GM19023 (cell line): ENCODE measurements around the gene SPOP.

Experiments
- ATAC-seq: cut with Tn5 transposase; IDR thresholded peaks from one replicate; pipeline ENCODE4 v1.9.1; 2021; ENCODE audit warnings: mild to moderate bottlenecking, moderate library complexity; ENCODE audit not compliant: unreplicated experiment

Gene SPOP

DNA sequence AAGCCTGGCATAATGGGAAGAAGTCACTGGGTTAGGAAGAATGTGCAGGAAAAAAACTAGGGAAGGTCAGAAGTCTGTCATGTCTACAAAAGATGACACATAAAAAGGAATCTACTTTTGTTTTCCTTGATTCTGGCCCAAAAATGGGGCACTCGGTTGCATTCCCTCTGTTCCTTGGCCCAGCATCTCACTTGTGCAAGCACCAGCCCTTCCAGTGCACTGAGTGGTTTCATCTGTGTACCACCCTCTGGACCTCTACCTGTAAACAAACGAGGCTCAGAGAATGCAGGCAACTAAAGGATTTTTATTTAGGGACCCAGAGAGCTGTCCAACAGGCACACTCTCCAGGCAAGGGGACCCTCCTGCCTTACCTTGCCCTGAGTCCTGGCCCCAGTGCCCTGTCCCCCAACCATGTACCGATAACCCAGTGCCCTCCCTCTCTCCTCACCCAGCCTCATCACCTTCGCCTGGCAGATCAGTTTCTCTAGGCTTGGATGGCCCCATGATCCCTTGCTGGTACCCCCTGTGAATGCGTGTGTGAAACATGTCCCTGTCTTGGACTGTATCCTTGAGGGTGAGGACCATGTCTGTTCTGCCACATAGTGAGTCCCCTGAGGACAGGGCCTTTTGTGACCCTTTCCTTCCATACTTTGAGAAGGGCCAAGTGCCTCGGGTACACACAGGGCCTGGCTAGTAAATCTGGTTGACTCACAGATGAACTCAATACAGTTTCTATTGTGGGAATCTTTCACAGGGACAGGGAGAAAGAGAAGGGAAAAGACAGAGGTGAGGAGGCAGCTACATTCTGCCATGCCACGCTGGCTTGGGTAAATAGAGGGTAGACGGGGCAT is 88.9 kb downstream of the SPOP start:
- no peak for ATAC-seq

DNA sequence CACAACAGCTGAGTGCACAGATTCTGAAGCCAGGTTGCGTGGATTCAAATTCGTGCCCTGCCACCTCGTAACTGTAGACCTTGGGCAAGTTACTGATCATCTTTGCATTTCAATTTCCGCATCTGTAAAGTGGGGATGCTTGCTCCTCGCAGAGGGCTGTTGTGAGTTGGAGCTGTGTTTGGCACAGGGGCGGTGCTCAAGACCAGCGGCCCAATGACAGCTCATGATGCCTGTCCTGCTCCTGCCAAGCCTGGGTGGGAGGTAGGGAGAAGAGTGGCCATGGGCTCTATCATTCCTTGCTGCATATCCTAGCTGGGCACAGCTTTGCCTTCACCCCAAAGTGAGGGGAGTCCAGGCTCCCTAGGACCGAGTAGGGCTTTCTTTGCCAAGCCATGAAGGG is 89.6 kb downstream of the SPOP start:
- no peak for ATAC-seq

DNA sequence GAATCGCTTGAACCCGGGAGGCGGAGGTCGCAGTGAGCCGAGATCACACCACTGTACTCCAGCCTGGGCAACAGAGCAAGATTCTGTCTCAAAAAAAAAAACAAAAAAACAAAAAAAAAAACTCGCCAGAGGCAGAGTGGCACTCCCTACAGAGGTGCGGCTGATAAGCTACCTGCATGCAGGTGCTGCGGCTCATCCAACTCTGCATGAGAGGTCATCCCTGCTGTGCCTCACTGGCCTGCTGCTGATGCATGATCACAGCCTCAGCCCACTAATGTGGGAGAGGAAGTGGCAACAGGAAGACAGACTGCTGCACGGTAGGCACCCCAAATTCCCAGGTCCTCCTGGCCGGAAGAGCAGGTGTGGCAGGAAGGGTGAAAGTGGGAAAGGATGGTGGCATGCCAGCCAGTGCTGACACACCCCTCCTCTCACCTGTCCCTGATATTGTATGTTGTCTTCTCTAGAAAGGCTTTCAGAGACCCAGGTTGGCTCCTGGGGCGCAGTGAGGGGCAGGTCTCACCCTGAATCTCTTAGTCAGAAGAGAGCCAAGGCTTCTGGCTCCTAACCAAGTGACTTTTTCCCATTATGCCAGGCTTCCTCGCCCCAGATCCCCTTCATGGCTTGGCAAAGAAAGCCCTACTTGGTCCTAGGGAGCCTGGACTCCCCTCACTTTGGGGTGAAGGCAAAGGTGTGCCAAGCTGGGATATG is 90.4 kb downstream of the SPOP start:
- ATAC-seq: no peak

DNA sequence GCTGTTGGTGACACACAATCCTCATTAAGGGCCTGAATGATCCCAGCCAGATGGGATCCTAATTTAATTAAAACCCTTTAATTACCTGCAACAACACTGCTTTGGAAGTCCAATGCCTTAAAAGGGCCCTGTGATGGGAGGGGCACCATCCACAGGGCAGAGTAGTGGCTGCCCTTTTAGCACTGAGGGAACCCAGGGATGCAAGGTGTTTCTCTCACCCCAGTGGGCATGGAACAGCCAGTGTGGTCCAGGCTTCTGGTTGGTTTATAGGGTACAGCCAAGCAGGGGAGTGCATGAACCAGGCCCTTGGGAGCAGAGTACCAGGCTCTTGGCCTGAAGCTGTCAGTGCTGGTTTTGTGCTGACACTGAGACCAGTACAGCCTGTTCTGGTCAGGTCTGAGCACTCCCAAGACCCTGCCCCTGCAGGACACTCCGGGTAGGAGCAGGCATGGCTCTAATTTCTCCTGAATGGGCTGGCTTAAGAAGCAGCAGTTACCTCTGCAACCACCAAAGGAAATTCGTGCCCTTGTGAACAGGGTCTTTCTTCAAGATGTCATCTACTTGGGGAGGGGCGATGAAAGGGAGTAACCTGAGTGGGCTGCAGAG is 92.4 kb downstream of the SPOP start:
- ATAC-seq: no peak

DNA sequence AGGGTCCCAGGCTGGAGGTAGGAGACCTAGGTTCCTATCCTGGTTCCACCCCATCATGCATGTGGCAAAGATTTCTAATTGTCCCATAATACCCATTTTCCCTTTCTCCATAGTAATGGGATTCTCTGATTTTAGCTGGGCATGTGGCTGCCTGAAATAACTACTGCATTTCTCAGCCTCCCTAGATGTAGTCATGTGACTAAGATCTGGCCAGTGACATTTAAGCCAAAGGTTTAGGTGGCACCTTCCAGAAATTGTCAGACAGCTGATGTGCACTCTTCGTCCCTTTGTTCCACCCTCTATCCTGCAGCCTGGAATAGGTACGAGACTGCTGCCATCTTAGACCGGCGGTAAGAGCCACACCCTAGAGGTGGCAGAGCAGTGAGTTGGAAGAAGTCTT is 94.0 kb downstream of the SPOP start:
- no peak for ATAC-seq

DNA sequence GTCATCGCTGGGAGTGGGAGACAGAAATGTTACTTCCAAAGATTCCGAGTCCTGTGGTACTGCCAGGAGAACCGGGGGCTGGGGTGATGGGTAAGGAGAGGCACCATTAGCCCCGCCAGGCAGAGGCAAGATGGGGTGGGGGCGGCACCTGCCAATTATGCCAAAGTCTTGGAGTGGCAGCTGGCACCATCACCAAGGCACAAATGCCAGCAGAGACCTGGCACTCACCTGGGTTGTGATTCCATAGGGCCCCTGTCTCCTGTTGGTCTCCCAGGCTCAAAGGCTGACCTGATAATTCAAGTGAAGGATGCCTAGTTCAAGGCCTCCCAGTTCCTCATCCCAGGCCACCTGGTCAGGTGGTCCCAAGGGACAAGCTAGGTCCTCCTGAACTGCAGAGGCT is 94.7 kb downstream of the SPOP start:
- ATAC-seq: no peak

DNA sequence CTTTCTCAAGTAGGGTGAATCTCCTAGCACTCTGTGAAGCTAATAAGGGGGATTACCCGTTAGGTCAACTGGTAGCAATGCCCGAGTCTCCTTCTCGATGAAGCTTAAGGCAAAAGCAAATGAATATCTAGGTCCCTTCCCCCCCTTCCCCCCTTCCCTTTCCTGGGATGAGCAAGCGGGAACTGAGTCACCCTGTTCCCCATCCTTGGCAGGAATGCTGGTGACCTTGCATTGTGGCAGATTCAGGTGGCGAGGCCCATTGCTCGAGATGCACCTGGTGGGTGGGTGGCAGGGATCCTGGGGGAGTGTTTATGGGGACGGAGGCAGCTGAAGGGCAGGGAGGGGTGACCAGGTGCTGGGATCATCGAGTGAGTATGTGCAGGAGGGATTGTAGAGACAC is 95.1 kb downstream of the SPOP start:
- ATAC-seq: no peak

DNA sequence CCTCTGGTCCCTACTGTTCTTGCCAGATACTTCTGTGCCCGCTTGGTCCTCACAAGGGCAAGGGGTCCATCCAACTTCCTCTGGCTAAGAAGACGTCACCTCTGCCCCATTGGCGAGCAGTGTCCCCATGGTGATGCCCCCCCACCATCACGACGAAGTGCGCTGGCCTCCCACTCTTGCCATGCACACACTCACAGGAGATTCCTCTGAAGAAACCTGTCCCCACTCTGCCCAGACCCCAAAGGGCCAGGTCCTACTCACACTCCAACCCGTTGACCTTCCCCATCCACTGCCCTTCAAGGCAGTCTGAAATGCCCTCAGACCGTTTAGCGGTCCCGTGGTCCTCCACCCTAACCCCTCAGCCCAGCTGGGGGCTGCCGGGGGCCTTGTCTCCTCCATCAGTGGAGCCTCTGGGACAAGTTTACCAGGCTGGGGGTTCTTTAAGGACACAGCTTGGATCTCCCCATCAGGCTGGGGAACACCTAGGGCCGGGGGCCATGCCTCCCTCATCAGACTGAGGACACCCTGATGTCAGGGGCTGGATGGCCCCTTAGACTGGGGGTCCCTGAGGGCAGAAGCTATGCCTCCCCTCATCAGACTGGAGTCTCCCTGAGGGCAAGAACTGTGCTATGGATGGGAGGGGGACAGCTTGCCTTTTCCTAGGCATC is 95.7 kb downstream of the SPOP start:
- no peak for ATAC-seq

DNA sequence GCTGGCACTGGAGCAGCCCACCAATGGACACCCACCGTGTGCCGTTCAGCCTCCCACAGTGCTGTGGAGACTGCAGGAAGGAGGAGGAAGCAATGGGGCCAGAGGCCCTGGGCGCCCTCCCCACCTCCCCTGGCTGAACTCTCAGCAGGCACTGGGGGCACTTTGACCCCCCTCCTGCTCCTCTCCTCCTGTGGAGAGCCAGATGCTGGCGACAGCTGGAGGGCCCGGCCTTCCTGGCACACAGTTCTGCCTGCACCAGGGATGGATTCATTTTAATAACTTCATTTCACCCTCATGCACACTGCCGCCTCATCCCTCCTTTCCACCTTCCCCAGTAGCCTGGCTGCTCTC is 96.3 kb downstream of the SPOP start:
- no peak for ATAC-seq

DNA sequence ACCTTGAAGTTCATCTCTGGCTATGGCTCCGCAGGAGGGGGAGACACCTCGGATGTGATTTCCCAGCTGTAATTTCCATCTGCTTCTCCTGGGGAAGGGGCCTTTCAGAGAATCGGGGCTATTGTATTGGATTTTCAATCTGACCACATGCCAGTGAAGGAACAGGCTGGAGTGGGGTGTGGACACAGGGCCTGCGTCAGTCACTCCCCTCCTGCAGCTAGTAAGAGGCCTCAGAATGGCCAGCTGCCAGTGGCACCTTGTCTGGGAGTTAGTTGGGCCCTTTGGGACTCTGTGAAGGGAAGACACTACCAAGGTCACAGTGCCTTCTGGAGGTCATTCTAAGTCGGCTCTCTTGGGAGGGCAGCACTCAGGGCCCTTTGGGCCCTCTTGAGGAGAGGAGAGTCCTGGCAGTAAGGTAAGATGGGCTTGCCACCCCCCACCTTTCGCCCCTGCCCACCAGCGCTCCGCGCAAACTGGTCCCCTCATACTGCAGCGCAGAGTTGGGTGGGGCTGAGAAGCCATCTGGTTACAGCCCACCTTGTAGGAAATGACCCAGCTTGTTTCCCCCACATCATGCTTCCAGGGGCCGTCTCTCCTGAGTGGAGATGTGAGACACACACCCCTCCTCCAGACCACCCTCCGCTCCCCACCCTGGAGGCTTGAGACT is 96.8 kb downstream of the SPOP start:
- ATAC-seq: no peak

DNA sequence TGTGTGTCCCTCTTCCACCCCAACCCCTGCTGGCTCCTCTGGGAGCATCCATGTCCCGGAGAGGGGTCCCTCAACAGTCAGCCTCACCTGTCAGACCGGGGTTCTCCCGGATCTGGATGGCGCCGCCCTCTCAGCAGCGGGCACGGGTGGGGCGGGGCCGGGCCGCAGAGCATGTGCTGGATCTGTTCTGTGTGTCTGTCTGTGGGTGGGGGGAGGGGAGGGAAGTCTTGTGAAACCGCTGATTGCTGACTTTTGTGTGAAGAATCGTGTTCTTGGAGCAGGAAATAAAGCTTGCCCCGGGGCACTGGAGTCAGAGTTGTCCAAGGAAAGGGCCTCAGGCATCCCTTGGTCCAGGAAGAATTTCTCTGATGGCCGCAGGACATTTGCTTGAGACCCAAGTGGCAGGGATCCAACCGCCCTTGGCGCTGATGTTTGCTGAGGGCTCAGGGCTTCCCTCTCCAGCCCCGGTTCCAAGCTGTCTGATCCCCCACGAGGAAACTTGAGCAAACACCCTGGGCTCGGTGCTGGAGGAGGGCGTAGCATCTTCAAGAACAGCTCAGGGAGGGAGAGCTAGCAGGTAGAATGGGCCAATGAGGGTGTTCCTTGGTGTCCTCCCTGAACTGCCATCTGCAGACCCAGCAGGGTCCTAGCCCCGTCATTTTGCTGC is 97.7 kb downstream of the SPOP start:
- no peak for ATAC-seq

DNA sequence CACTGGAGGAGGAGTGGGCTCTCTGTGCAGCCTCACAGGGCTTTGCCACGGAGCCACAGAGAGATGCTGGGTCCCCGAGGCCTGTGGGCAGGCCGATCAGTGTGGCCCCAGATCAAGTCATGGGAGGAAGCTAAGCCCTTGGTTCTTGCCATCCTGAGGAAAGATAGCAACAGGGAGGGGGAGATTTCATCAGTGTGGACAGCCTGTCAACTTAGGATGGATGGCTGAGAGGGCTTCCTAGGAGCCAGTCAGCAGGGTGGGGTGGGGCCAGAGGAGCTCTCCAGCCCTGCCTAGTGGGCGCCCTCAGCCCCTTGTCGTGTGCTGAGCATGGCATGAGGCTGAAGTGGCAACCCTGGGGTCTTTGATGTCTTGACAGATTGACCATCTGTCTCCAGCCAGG is 98.4 kb downstream of the SPOP start:
- no peak for ATAC-seq

DNA sequence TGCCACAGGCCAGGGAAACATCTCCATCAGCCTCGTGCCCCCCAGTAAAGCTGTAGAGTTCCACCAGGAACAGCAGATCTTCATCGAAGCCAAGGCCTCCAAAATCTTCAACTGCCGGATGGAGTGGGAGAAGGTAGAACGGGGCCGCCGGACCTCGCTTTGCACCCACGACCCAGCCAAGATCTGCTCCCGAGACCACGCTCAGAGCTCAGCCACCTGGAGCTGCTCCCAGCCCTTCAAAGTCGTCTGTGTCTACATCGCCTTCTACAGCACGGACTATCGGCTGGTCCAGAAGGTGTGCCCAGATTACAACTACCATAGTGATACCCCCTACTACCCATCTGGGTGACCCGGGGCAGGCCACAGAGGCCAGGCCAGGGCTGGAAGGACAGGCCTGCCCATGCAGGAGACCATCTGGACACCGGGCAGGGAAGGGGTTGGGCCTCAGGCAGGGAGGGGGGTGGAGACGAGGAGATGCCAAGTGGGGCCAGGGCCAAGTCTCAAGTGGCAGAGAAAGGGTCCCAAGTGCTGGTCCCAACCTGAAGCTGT is 98.9 kb downstream of the SPOP start:
- ATAC-seq: no peak

DNA sequence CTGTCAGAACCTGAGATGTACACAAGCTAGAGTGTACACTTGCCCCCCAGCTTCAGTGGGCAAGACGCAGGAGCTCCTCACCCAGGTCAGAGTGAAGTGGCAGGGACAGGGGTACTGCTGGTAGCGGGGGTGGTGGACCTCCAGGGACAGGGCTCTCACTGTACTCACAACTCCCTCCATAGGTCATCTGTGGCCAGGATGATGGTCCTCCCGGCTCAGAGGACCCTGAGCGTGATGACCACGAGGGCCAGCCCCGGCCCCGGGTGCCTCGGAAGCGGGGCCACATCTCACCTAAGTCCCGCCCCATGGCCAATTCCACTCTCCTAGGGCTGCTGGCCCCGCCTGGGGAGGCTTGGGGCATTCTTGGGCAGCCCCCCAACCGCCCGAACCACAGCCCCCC is 99.5 kb downstream of the SPOP start:
- ATAC-seq: no peak

DNA sequence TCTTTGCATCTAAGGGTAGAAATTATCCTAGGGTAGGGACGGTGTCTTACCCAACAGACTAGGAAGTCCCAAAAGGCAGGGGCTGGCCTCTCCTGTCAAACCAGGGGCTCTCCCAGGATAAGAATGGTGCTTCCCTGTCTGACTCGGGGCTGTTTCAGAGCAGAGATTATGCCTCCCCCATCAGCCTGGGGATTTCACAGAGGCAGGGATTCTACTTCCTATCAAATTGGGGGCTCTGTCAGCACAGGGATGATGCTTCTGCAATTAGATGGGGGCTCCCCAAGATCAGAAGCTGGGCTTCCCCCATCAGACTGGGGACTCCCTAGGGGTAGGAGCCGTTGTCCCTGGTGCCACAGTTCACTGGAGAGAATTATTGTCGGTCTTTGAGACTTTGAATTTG is 99.9 kb downstream of the SPOP start:
- no peak for ATAC-seq

DNA sequence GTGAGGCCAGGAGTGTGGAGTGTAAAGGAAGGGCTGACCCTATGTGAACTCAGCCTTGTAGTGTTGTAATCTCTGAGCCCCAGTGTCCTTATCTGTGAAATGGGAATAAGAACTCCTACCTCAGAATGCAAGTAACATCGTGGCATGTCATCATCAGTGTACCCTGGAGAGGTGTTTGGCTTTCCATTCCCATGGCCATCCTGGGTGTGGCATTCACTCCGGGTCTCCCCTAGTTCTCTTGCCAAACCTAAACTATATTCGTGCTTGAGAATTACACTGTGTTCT is 100.3 kb downstream of the SPOP start:
- no peak for ATAC-seq

DNA sequence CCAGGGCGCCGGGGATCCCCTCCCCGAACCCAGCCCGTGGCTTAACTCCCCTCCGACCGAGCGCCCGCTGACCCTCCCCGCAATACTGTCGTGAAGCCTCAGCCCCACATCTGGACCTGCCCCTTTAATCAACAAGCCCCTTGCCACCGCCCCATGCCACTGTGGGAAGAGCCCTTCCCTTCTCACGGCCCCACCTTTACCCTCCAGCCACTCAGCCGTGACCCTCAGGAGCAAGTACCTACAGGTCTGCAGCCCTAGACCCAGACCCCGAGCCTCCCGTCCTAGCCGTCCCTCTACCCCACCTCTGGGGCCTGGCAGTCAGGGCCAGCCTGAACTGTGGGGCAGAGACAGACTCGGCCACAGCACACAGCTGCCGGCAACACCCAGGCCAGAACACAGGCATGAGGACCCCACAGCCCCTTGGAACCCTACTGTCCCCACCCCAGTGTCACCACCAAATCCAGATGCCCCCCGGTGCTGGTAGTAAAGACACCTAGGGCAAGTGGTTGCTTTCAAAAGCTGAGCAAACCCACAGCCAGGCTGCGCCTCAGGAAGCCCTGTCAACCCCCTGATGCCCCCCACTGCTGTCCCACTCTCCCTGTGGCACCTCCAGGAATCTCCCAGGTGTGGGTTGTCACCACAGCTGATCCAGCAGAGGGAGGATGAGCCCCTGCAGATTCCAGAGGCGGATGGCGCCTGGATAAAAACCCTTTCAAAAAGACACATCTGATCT is 100.8 kb downstream of the SPOP start:
- ATAC-seq: no peak

DNA sequence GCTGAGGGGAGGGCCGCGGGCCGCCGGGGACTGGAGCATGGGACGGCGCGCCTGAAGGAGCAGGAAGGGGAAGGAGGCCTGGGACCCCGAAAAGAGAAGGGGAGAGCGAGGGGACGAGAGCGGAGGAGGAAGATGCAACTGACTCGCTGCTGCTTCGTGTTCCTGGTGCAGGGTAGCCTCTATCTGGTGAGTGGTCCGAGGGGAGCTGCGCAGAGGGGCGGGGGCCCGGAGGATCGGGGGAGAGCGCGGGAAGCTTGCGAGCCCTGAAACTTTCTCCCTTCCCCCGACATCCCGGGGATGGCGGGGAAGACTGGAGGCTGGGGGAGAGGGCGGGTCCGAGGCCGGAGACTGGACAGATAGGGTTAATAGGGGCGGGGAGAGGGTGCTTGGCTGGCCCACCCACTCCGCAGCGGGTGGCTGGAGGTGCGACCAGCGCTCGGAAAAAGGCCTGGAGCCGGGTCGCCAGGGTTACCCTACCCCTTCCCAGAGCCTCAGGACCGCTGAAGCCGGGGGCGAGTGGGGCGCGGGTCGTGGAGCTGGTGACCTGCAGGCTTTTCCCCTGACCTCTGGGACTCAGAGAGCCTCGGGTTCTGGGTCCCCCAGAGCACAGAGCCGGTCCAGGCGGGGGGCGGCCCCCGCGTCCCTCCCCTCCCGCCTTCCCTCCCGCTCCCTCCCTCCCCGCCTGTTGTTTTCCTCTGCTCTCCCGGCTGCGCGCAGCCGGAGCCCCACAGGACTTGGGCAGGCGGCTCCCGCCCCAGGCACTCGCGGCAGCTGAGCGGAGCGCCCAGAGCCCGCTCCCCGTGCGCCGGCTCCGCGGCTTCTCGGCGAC is 101.6 kb downstream of the SPOP start:
- ATAC-seq: no peak

DNA sequence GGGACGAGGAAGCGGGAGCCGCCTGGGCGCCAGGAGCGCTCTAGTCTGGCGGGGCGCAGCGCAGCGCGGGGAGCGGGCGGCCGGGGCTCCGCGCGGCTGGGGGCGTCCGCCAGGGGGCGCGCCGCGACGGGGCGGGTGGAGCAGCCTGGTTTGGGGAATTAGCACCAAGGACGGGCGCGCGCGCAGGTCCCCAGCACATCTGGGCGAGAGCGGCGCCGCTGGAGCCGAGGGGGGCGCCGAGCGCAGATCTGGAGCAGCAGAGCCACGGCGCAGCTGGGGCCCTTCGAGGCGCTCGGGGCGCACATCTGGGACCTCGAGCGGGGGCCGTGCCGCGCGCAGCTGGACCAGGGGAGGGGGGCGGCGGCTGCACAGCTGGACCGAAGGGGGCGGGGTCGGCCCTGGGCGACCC is 102.2 kb downstream of the SPOP start, which contains the start of gene NXPH3:
Gene NXPH3 (plus strand): TSS at position 193 of the 409 bp plus-strand sequence. CDS start 349 bp downstream, outside the sequence.
- ATAC-seq: no peak
